Endothelial cell (in vitro differentiated cells): ENCODE data around the gene SCLT1. TPM values are rescaled to one million over a fixed set of nuclear protein-coding genes. Genes with fewer than 3 reads are reported as not detected.

Source experiments
- DNase-seq: peaks from one replicate; pipeline ENCODE4 v3.0.0; 2021; ENCODE audit warnings: low spot score
- H3K27ac Mint-ChIP-seq: one replicate; pipeline ENCODE4 v1.8.0; 2021; ENCODE audit warnings: mixed read lengths, inconsistent platforms; ENCODE audit not compliant: unreplicated experiment
- H3K27me3 Mint-ChIP-seq: one replicate; pipeline ENCODE4 v1.8.0; 2021; ENCODE audit warnings: mild to moderate bottlenecking, moderate library complexity, mixed read lengths, inconsistent platforms; ENCODE audit not compliant: unreplicated experiment
- H3K36me3 Mint-ChIP-seq: one replicate; pipeline ENCODE4 v1.8.0; 2021; ENCODE audit warnings: mild to moderate bottlenecking, low read depth, mixed read lengths, inconsistent platforms; ENCODE audit not compliant: unreplicated experiment
- H3K4me1 Mint-ChIP-seq: one replicate; pipeline ENCODE4 v1.8.0; 2021; ENCODE audit warnings: mild to moderate bottlenecking, mixed read lengths, inconsistent platforms; ENCODE audit not compliant: unreplicated experiment
- H3K4me3 Mint-ChIP-seq: one replicate; pipeline ENCODE4 v1.8.0; 2021; ENCODE audit warnings: mild to moderate bottlenecking, mixed read lengths, inconsistent platforms; ENCODE audit not compliant: unreplicated experiment
- H3K9me3 Mint-ChIP-seq: one replicate; pipeline ENCODE4 v1.8.0; 2021; ENCODE audit warnings: mixed read lengths, inconsistent platforms; ENCODE audit not compliant: unreplicated experiment
- CTCF ChIP-seq: fragments of 200-600 bp; sonication (generic); IDR thresholded peaks from one replicate; pipeline ENCODE4 v1.5.0; 2021; ENCODE audit warnings: antibody characterized with exemption; ENCODE audit not compliant: unreplicated experiment
- total RNA-seq: library from RNA; stranded (reverse); fragmentation: NEBNext Ultra II Directional; extraction: Animal tissue kit (Norgen Biotek cat#: 25700); gene quantifications from one replicate; pipeline ENCODE4 v1.2.1, GENCODE V29; 2021; ENCODE audit not compliant: unreplicated experiment

Gene SCLT1
- total RNA-seq, 1 donor from 2014 or later: 22.2 TPM

- Mint-ChIP-seq H3K4me1 (peaks cover 25% of the 10 kb centered on the region), H3K36me3 (peaks cover 9% of the 10 kb centered on the region), H3K27me3 (peaks cover 2% of the 10 kb centered on the region), H3K4me3 (no peak overlapping the region), H3K9me3 (peaks cover 4% of the 10 kb centered on the region), H3K27ac (peak overlapping the region; percentile 75)
- no peak for TF ChIP-seq CTCF
- DNase-seq: peak; percentile 10
Observed at GRCh38 chr4:128955751-128956150, 137.6 kb downstream of the SCLT1 start.

- Mint-ChIP-seq H3K27me3 (peaks cover 2% of the 10 kb centered on the region), H3K9me3 (peaks cover 4% of the 10 kb centered on the region), H3K36me3 (peaks cover 9% of the 10 kb centered on the region), H3K4me1 (peaks cover 25% of the 10 kb centered on the region), H3K27ac (peak overlapping the region; percentile 25), H3K4me3 (no peak overlapping the region)
- DNase-seq: no peak
- TF ChIP-seq CTCF: no peak
Observed at GRCh38 chr4:128954941-128955340, 138.4 kb downstream of the SCLT1 start.

GRCh38 chr4:128951316-128951715 is 142.0 kb downstream of the SCLT1 start:
- no peak for TF ChIP-seq CTCF
- Mint-ChIP-seq H3K36me3 (peaks cover 3% of the 10 kb centered on the region), H3K4me3 (no peak overlapping the region), H3K27me3 (no peaks in the 10 kb centered on the region), H3K27ac (no peak overlapping the region), H3K9me3 (no peaks in the 10 kb centered on the region), H3K4me1 (peaks cover 8% of the 10 kb centered on the region)
- no peak for DNase-seq

- no peak for TF ChIP-seq CTCF
- DNase-seq: no peak
- Mint-ChIP-seq H3K4me3 (no peak overlapping the region), H3K27ac (no peak overlapping the region), H3K4me1 (peaks cover 6% of the 10 kb centered on the region), H3K36me3 (peaks cover 3% of the 10 kb centered on the region), H3K9me3 (no peaks in the 10 kb centered on the region), H3K27me3 (no peaks in the 10 kb centered on the region)
Observed at GRCh38 chr4:128950796-128951195, 142.5 kb downstream of the SCLT1 start.

- Mint-ChIP-seq H3K27me3 (no peaks in the 10 kb centered on the region), H3K9me3 (no peaks in the 10 kb centered on the region), H3K27ac (no peak overlapping the region), H3K36me3 (peaks cover 15% of the 10 kb centered on the region), H3K4me3 (no peak overlapping the region), H3K4me1 (no peaks in the 10 kb centered on the region)
- DNase-seq: no peak
- TF ChIP-seq CTCF: no peak
Observed at GRCh38 chr4:128946916-128947315, 146.4 kb downstream of the SCLT1 start.
